ENCODE results near the gene HAX1. TPM values are rescaled to one million over a fixed set of nuclear protein-coding genes. Genes with fewer than 3 reads are reported as not detected.
"Not testable (repeated sequence)": the region's sequence is repeated elsewhere in the genome, so short reads cannot be mapped to it uniquely, and the experiment has no call there.

HAX1 gene
- total RNA-seq, 3 donors from 2014 or later, result 108 to 125 (median 120) TPM

DNA sequence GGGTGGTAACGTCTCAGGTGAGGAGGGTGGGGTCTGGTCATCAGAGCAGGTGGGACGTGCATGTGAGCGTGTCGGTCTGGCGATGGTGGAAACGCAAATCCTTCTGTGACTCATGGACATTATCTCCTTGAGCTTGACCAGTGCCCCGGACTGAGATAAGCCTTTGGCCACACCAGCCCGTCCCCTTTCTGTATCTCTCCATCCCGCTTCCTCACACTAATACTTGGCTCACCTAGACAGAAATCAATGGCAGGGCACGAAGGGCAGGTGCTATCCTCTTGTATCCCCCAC, 40.6 kb downstream of the HAX1 start:
- no peak overlapping the region for H3K4me3 ChIP-seq
- H3K9me3 ChIP-seq, result peaks cover 5 to 20% of the 10 kb centered on the region in 2 donors
- no peak for DNase-seq (ENCODE audit: low spot score in 2 of 2)
- intact Hi-C loops (cut with DNase I; ENCODE audit: low total_unique reads), result no loop called here
- TF ChIP-seq POLR2A (IDR thresholded peaks at IDR 0.05) (no peak), POLR2AphosphoS5 (IDR thresholded peaks at IDR 0.05) (no peak)
- TF ChIP-seq, protein P1, sequence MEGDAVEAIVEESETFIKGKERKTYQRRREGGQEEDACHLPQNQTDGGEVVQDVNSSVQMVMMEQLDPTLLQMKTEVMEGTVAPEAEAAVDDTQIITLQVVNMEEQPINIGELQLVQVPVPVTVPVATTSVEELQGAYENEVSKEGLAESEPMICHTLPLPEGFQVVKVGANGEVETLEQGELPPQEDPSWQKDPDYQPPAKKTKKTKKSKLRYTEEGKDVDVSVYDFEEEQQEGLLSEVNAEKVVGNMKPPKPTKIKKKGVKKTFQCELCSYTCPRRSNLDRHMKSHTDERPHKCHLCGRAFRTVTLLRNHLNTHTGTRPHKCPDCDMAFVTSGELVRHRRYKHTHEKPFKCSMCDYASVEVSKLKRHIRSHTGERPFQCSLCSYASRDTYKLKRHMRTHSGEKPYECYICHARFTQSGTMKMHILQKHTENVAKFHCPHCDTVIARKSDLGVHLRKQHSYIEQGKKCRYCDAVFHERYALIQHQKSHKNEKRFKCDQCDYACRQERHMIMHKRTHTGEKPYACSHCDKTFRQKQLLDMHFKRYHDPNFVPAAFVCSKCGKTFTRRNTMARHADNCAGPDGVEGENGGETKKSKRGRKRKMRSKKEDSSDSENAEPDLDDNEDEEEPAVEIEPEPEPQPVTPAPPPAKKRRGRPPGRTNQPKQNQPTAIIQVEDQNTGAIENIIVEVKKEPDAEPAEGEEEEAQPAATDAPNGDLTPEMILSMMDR (IDR thresholded peaks at IDR 0.05), result no peak
- H3K27me3 ChIP-seq, result no peaks in the 10 kb centered on the region
- H3K36me3 ChIP-seq, result no peaks in the 10 kb centered on the region
- no peak overlapping the region for H3K27ac ChIP-seq
- no peaks in the 10 kb centered on the region for H3K4me1 ChIP-seq

GRCh38 chr1:154314226-154314625, 41.8 kb downstream of the HAX1 start:
- H3K9me3 ChIP-seq, result peaks cover 5 to 20% of the 10 kb centered on the region in 2 donors
- intact Hi-C loops (cut with DNase I; ENCODE audit: low total_unique reads); H3K27ac ChIP-seq; H3K27me3 ChIP-seq; H3K36me3 ChIP-seq; DNase-seq (ENCODE audit: low spot score in 2 of 2); H3K4me3 ChIP-seq; H3K4me1 ChIP-seq: not testable (repeated sequence)

GRCh38 chr1:154316704-154317103, 44.3 kb downstream of the HAX1 start:
- intact Hi-C loops (cut with DNase I; ENCODE audit: low total_unique reads), result no loop called here
- H3K4me3 ChIP-seq, result no peak overlapping the region
- peaks cover 0 to 5% of the 10 kb centered on the region in 2 donors for H3K27me3 ChIP-seq
- H3K36me3 ChIP-seq, result no peaks in the 10 kb centered on the region
- peaks cover 5 to 20% of the 10 kb centered on the region in 2 donors for H3K9me3 ChIP-seq
- H3K4me1 ChIP-seq, result no peaks in the 10 kb centered on the region
- TF ChIP-seq, protein P1 (IDR thresholded peaks at IDR 0.05), result no peak
- TF ChIP-seq POLR2AphosphoS5 (IDR thresholded peaks at IDR 0.05), result no peak
- TF ChIP-seq POLR2A (IDR thresholded peaks at IDR 0.05), result no peak
- no peak overlapping the region for H3K27ac ChIP-seq
- DNase-seq (ENCODE audit: low spot score in 2 of 2), result no peak

- H3K4me3 ChIP-seq, result no peak overlapping the region
- H3K27me3 ChIP-seq, result peaks cover 0 to 5% of the 10 kb centered on the region in 2 donors
- no peaks in the 10 kb centered on the region for H3K36me3 ChIP-seq
- intact Hi-C loops (cut with DNase I; ENCODE audit: low total_unique reads), result no loop called here
- H3K4me1 ChIP-seq, result no peaks in the 10 kb centered on the region
- H3K9me3 ChIP-seq, result peaks cover 5 to 20% of the 10 kb centered on the region in 2 donors
- no peak for TF ChIP-seq POLR2A (IDR thresholded peaks at IDR 0.05)
- TF ChIP-seq POLR2AphosphoS5 (IDR thresholded peaks at IDR 0.05), result no peak
- TF ChIP-seq, protein P1 (IDR thresholded peaks at IDR 0.05), result no peak
- no peak overlapping the region for H3K27ac ChIP-seq
- no peak for DNase-seq (ENCODE audit: low spot score in 2 of 2)
Measured at GRCh38 chr1:154318386-154318785, 46.0 kb downstream of the HAX1 start.

DNA sequence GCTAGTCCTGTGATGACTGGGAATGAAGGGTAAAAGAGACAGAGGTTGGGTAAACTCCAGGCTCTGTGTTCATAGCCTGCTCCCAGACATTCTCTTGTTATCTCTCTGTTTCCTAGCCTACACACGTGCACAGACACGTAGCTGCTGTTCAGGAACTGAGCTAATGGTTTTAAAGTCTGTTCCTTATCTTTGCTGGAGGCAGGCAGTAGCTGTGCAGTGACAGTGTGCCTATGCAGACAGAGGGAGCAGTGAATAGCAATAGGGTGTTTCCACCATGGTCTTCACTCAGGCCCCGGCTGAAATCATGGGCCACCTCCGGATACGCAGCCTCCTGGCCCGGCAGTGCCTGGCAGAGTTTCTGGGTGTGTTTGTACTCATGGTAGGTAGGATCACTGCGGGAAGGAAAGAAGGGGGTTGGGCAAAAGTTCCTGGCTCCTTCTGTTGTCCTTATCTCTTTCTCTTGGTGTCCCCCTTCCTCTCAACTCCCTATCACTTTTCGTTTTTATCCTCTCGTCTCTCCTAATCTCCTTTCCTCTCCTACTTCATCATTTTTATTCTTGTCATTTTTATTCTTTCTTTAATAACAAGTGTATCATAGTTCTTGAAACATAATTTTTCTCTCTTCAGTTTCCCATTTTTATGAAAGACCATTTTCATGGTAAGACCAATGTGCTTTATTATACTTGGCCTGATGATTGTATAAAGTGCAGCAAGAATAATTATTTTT, 48.6 kb downstream of the HAX1 start, which contains the start of gene AQP10:
Gene AQP10, plus strand, starts transcription at position 212 of the 727 bp plus-strand sequence. Its CDS starts 63 bp downstream, at position 275.
- Histone ChIP-seq H3K27me3 (peaks cover 0 to 5% of the 10 kb centered on the region in 2 donors), H3K4me3 (no peak within 1 kb of the TSS), H3K27ac (no peak within 1 kb of the TSS), H3K4me1 (no peaks in the 10 kb centered on the region), H3K36me3 (no peaks in the 10 kb centered on the region), H3K9me3 (peaks cover 5 to 17% of the 10 kb centered on the region in 2 donors)
- TF ChIP-seq POLR2AphosphoS5 (IDR thresholded peaks at IDR 0.05) (no peak), POLR2A (IDR thresholded peaks at IDR 0.05) (no peak)
- TF ChIP-seq, protein P1 (IDR thresholded peaks at IDR 0.05), result no peak
- intact Hi-C loops (cut with DNase I; ENCODE audit: low total_unique reads), result no loop called here
- no peak for DNase-seq (ENCODE audit: low spot score in 2 of 2)

- H3K27ac ChIP-seq; H3K36me3 ChIP-seq; H3K4me1 ChIP-seq; H3K4me3 ChIP-seq; DNase-seq (ENCODE audit: low spot score in 2 of 2); H3K27me3 ChIP-seq; intact Hi-C loops (cut with DNase I; ENCODE audit: low total_unique reads): not testable (repeated sequence)
- peaks cover under 1 to 12% of the 10 kb centered on the region in 2 donors for H3K9me3 ChIP-seq
Measured at GRCh38 chr1:154321609-154321934, 49.1 kb downstream of the HAX1 start.
